HCT116 (cell line): ENCODE data around the gene PTGIR. TPM values are rescaled to one million over a fixed set of nuclear protein-coding genes. Genes with fewer than 3 reads are reported as not detected.

Experiments used
- ATAC-seq: fragments of 200-7000 bp; cut with Tn5 transposase; 2 replicates; pipeline ENCODE4 v1.9.1; 2020; ENCODE audit warnings: mild to moderate bottlenecking, moderate library complexity
- BruUV-seq: library from RNA; stranded (reverse); fragments of 400-500 nt; replicated peaks from 2 replicates; lab custom pipeline; 2021; lab: Mats Ljungman, UMichigan
- CTCF ChIA-PET: fragments of 300-600 bp; sonication (Branson Sonifier 250); formaldehyde crosslinking; loops from one replicate; lab custom pipeline; 2021; ENCODE audit warnings: antibody characterized with exemption; lab: Charles Lee
- POLR2A ChIA-PET: fragments of 300-600, 350-600 bp; sonication (Branson Sonifier 250); formaldehyde crosslinking; loops from one replicate; lab custom pipeline; 2021; ENCODE audit warnings: antibody characterized with exemption; lab: Charles Lee
- RAD21 ChIA-PET, 2 experiments: fragments of 300-600 bp; sonication (Branson Sonifier 250); formaldehyde crosslinking; loops; one replicate each; lab custom pipeline; 2023; ENCODE audit warnings: low total read pairs in 2 of 2; ENCODE audit not compliant: uncharacterized antibody in 2 of 2, unreplicated experiment in 2 of 2, low non-redundant PET in 1 of 2; lab: Charles Lee
- DNase-seq: peaks from one replicate; pipeline ENCODE4 v3.0.0-alpha.2; 2010; ENCODE audit warnings: low read depth, low spot score
- H2AFZ ChIP-seq: fragments of 200-600 bp; shearing (Covaris generic), sonication (generic); 2 replicates; pipeline ENCODE4 v1.6.1; 2017; ENCODE audit warnings: low read depth, mixed run types, mixed read lengths, antibody characterized with exemption, low read length; ENCODE audit not compliant: poor library complexity, severe bottlenecking
- H3K27ac ChIP-seq: 2 replicates; pipeline ENCODE4 v1.5.1; 2012; ENCODE audit warnings: low read depth, low read length
- H3K27me3 ChIP-seq: fragments of 200-600 bp; sonication (generic); 2 replicates; pipeline ENCODE4 v1.6.1; 2016; ENCODE audit warnings: mixed run types, low read length, mixed read lengths; ENCODE audit not compliant: insufficient read depth
- H3K36me3 ChIP-seq, 2 experiments: fragments of 200-500 bp in 1 of 2; fragments of 200-600 bp in 1 of 2; sonication (Bioruptor generic) in 1 of 2; sonication (generic) in 1 of 2; 2 replicates each; pipeline versions ENCODE4 v1.5.1 to v1.6.1; 2014 to 2016; ENCODE audit warnings: low read length in 2 of 2, inconsistent platforms in 1 of 2, mixed read lengths in 1 of 2, mixed run types in 1 of 2; ENCODE audit not compliant: insufficient read depth in 2 of 2, control insufficient read depth in 1 of 2
- H3K4me1 ChIP-seq, 2 experiments: fragments of 200-600 bp in 1 of 2; sonication (generic) in 1 of 2; 2 replicates each; pipeline versions ENCODE4 v1.5.1 to v1.6.1; 2012 to 2017; ENCODE audit warnings: low read length in 2 of 2, inconsistent platforms in 1 of 2, mild to moderate bottlenecking in 1 of 2, mixed read lengths in 1 of 2, mixed run types in 1 of 2, moderate library complexity in 1 of 2; ENCODE audit not compliant: insufficient read depth in 2 of 2, control insufficient read depth in 1 of 2
- H3K4me2 ChIP-seq: fragments of 200-600 bp; sonication (generic); 2 replicates; pipeline ENCODE4 v1.6.1; 2017; ENCODE audit warnings: mixed run types, low read length, mixed read lengths
- H3K4me3 ChIP-seq, 2 experiments: fragments of 200-600 bp in 1 of 2; sonication (generic) in 1 of 2; replicated peaks in 1 of 2; 2 replicates each; pipeline ENCODE4 v1.5.1; 2011 to 2016; ENCODE audit warnings: low read length in 2 of 2, control low read depth in 1 of 2, low read depth in 1 of 2, mild to moderate bottlenecking in 1 of 2, mixed read lengths in 1 of 2, mixed run types in 1 of 2
- H3K79me2 ChIP-seq: fragments of 200-600 bp; sonication (generic); 2 replicates; pipeline ENCODE4 v1.6.1; 2017; ENCODE audit warnings: mild to moderate bottlenecking, mixed run types, low read length, moderate library complexity, mixed read lengths; ENCODE audit not compliant: insufficient read depth
- H3K9ac ChIP-seq: fragments of 200-600 bp; sonication (generic); 2 replicates; pipeline ENCODE4 v1.6.1; 2016; ENCODE audit warnings: low read length, mixed read lengths
- H3K9me2 ChIP-seq: fragments of 200-600 bp; sonication (generic), shearing (Covaris generic); 2 replicates; pipeline ENCODE4 v1.6.1; 2017; ENCODE audit warnings: mixed run types, mild to moderate bottlenecking, moderate library complexity; ENCODE audit not compliant: insufficient read depth
- H3K9me3 ChIP-seq, 2 experiments: fragments of 200-500 bp in 1 of 2; fragments of 200-600 bp in 1 of 2; sonication (Bioruptor generic) in 1 of 2; sonication (generic) in 1 of 2; 2 replicates each; pipeline ENCODE4 v1.6.1; 2014 to 2017; ENCODE audit warnings: low read length in 2 of 2, mixed read lengths in 2 of 2, inconsistent platforms in 1 of 2, low read depth in 1 of 2, mild to moderate bottlenecking in 1 of 2, mixed run types in 1 of 2, moderate library complexity in 1 of 2; ENCODE audit not compliant: control insufficient read depth in 1 of 2, insufficient read depth in 1 of 2
- H4K20me1 ChIP-seq: fragments of 200-600 bp; sonication (generic), shearing (Covaris generic); 2 replicates; pipeline ENCODE4 v1.6.1; 2017; ENCODE audit warnings: mixed run types, mild to moderate bottlenecking, moderate library complexity; ENCODE audit not compliant: insufficient read depth
- ATF3 ChIP-seq: IDR thresholded peaks from 2 replicates; pipeline ENCODE4 v1.6.1; 2012
- CBX3 ChIP-seq: IDR thresholded peaks from 2 replicates; pipeline ENCODE4 v1.6.1; 2012; ENCODE audit warnings: low read depth
- CTCF ChIP-seq, 3 experiments: fragments of 200-600 bp in 1 of 3; sonication (generic) in 1 of 3; IDR thresholded peaks in 2 of 3; conservative IDR thresholded peaks in 1 of 3; 2 replicates each; pipeline ENCODE4 v1.5.1; 2012 to 2017; ENCODE audit warnings: low read depth in 2 of 3, low read length in 2 of 3, antibody characterized with exemption in 1 of 3, borderline replicate concordance in 1 of 3, control low read depth in 1 of 3, mild to moderate bottlenecking in 1 of 3, mixed read lengths in 1 of 3, mixed run types in 1 of 3, moderate library complexity in 1 of 3; ENCODE audit not compliant: insufficient read depth in 1 of 3
- EGR1 ChIP-seq: IDR thresholded peaks from 2 replicates; pipeline ENCODE4 v1.6.1; 2012; ENCODE audit warnings: low read depth
- ELF1 ChIP-seq: IDR thresholded peaks from 2 replicates; pipeline ENCODE4 v1.6.1; 2012; ENCODE audit warnings: low read depth, borderline replicate concordance
- EZH2 ChIP-seq: fragments of 200-600 bp; sonication (generic); IDR thresholded peaks from 2 replicates; pipeline ENCODE4 v1.6.1; 2017; ENCODE audit warnings: antibody characterized with exemption, mixed run types
- EZH2phosphoT487 ChIP-seq: fragments of 200-600 bp; IDR thresholded peaks from 2 replicates; pipeline ENCODE4 v1.6.1; 2018; ENCODE audit warnings: antibody characterized with exemption, borderline replicate concordance
- FOSL1 ChIP-seq: IDR thresholded peaks from 2 replicates; pipeline ENCODE4 v1.6.1; 2012; ENCODE audit warnings: low read depth
- JUND ChIP-seq: IDR thresholded peaks from 2 replicates; pipeline ENCODE4 v1.6.1; 2012
- MAX ChIP-seq: IDR thresholded peaks from 2 replicates; pipeline ENCODE4 v1.6.1; 2012
- POLR2A ChIP-seq: IDR thresholded peaks from 2 replicates; pipeline ENCODE4 v1.7.0; 2011; ENCODE audit warnings: borderline replicate concordance; ENCODE audit not compliant: insufficient read depth, insufficient read length; ENCODE audit errors: extremely low read depth
- POLR2AphosphoS5 ChIP-seq: IDR thresholded peaks from 2 replicates; pipeline ENCODE4 v1.6.1; 2011; ENCODE audit warnings: mild to moderate bottlenecking, low read depth, low read length, moderate library complexity
- RAD21 ChIP-seq: IDR thresholded peaks from 2 replicates; pipeline ENCODE4 v1.6.1; 2012; ENCODE audit warnings: low read depth, mild to moderate bottlenecking
- SIN3A ChIP-seq: IDR thresholded peaks from 2 replicates; pipeline ENCODE4 v1.6.1; 2012; ENCODE audit warnings: low read depth
- SP1 ChIP-seq: IDR thresholded peaks from 2 replicates; pipeline ENCODE4 v1.6.1; 2012; ENCODE audit warnings: low read depth
- SRF ChIP-seq: IDR thresholded peaks from 2 replicates; pipeline ENCODE4 v1.6.1; 2012; ENCODE audit warnings: low read depth
- TCF7L2 ChIP-seq: IDR thresholded peaks from 2 replicates; pipeline ENCODE4 v1.7.0; 2011; ENCODE audit warnings: borderline replicate concordance, inconsistent platforms; ENCODE audit not compliant: insufficient read depth, insufficient read length; ENCODE audit errors: extremely low read depth
- ZBTB33 ChIP-seq: IDR thresholded peaks from 2 replicates; pipeline ENCODE4 v1.6.1; 2011; ENCODE audit warnings: mild to moderate bottlenecking, low read length, moderate library complexity; ENCODE audit not compliant: insufficient replicate concordance; ENCODE audit errors: extremely low read depth
- ZFX ChIP-seq: fragments of 450-650 bp; IDR thresholded peaks from 2 replicates; pipeline ENCODE4 v1.6.1; 2017
- ZNF274 ChIP-seq: fragments of 200-500 bp; sonication (Bioruptor generic); IDR thresholded peaks from 2 replicates; pipeline ENCODE4 v1.6.1; 2014; ENCODE audit warnings: mild to moderate bottlenecking, low read depth, low read length, inconsistent platforms
- intact Hi-C: fragments of 100-400 bp; cut with micrococcal nuclease; formaldehyde crosslinking; loops from 2 replicates; pipeline ENCODE4 v1.10.0; 2022
- total RNA-seq: library from RNA; stranded (reverse); gene quantifications from one replicate; pipeline ENCODE4 v1.2.1, GENCODE V29; 2021; ENCODE audit not compliant: unreplicated experiment

The PTGIR gene
- total RNA-seq, 1 experiment from 2014 or later = not detected

- no peaks in the 10 kb centered on the region for H3K27me3 ChIP-seq
- H3K4me2 ChIP-seq = no peak overlapping the region
- H3K4me1 ChIP-seq = no peaks in the 10 kb centered on the region
- ChIA-PET POLR2A (interaction anchor here (1.1 kb wide), 1 partner anchor 9 kb away, joined by 6 read pairs; the partner anchor contains the start of gene DACT3), RAD21 (no interaction called here)
- ATAC-seq = no peak
- BruUV-seq = no TSS peak
- no peaks in the 10 kb centered on the region for H3K79me2 ChIP-seq
- H4K20me1 ChIP-seq = no peaks in the 10 kb centered on the region
- no peaks in the 10 kb centered on the region for H3K9me2 ChIP-seq
- DNase-seq = no peak
- H3K9ac ChIP-seq = no peak overlapping the region
- intact Hi-C loops = no loop called here
- no peak overlapping the region for H3K4me3 ChIP-seq
- no peak overlapping the region for H3K27ac ChIP-seq
- TF ChIP-seq CTCF (IDR thresholded peaks at IDR 0.05 in 2 of 3, conservative IDR thresholded peaks at IDR 0.05 in 1 of 3; ENCODE audit: borderline replicate concordance in 1 of 3, insufficient read depth in 1 of 3, low read depth in 2 of 3, low read length in 2 of 3) (no peak), SP1 (no peak), POLR2AphosphoS5 (no peak), SIN3A (no peak), JUND (no peak), ATF3 (no peak), ELF1 (no peak), EZH2 (no peak), ZFX (no peak), RAD21 (no peak), SRF (no peak), ZBTB33 (no peak), ZNF274 (no peak), POLR2A (no peak), FOSL1 (no peak), EGR1 (no peak), MAX (no peak), TCF7L2 (no peak), CBX3 (no peak), EZH2phosphoT487 (no peak)
- TF ChIP-seq, all 23 proteins: peak for 0
- CTCF ChIA-PET = interaction anchor here (3.1 kb wide), 1 partner anchor 9 kb away, joined by 15 read pairs; the partner anchor contains the start of gene DACT3
- H3K9me3 ChIP-seq = no peaks in the 10 kb centered on the region
- H2AFZ ChIP-seq = no peak overlapping the region
- H3K36me3 ChIP-seq = peaks cover 0 to 11% of the 10 kb centered on the region in 2 experiments; a peak in 2 of 4 replicates
These were observed 45.9 kb upstream of the PTGIR start for GRCh38 chr19:46670813-46671212.
